DND-41 (cell line): ENCODE data around the gene TRIM9.

ENCODE experiments used
- ATAC-seq: fragments of 200-7000 bp; cut with Tn5 transposase; 3 replicates; pipeline ENCODE4 v1.9.1; 2021; ENCODE audit warnings: low read depth; ENCODE audit not compliant: insufficient read depth
- DNase-seq: peaks from one replicate; pipeline ENCODE4 v3.0.0-alpha.2; 2020
- H2AFZ ChIP-seq: 2 replicates; pipeline ENCODE4 v1.6.0; 2012; ENCODE audit warnings: low read depth, low read length
- H3K27ac ChIP-seq: 2 replicates; pipeline ENCODE4 v1.5.1; 2012; ENCODE audit warnings: low read length, inconsistent platforms
- H3K27me3 ChIP-seq: fragments of 200-600 bp; sonication (generic); 2 replicates; pipeline ENCODE4 v1.6.0; 2012; ENCODE audit warnings: low read length, mild to moderate bottlenecking, inconsistent platforms; ENCODE audit not compliant: insufficient read depth, poor library complexity
- H3K36me3 ChIP-seq: 2 replicates; pipeline ENCODE4 v1.5.1; 2012; ENCODE audit warnings: low read length, inconsistent platforms; ENCODE audit not compliant: insufficient read depth
- H3K4me1 ChIP-seq: 2 replicates; pipeline ENCODE4 v1.5.1; 2012; ENCODE audit warnings: mild to moderate bottlenecking, low read length; ENCODE audit not compliant: insufficient read depth
- H3K4me2 ChIP-seq: 2 replicates; pipeline ENCODE4 v1.6.0; 2012; ENCODE audit warnings: mild to moderate bottlenecking, moderate library complexity, low read length, inconsistent platforms; ENCODE audit not compliant: insufficient read depth
- H3K4me3 ChIP-seq, 2 experiments: fragments of 200-600 bp in 1 of 2; shearing (Covaris generic) in 1 of 2; 2 replicates each; pipeline ENCODE4 v1.5.1; 2012 to 2016; ENCODE audit warnings: inconsistent platforms in 2 of 2, low read length in 2 of 2, mild to moderate bottlenecking in 2 of 2, low read depth in 1 of 2, moderate library complexity in 1 of 2
- H3K79me2 ChIP-seq: 2 replicates; pipeline ENCODE4 v1.6.0; 2012; ENCODE audit warnings: low read length, inconsistent platforms; ENCODE audit not compliant: insufficient read depth
- H3K9ac ChIP-seq: 2 replicates; pipeline ENCODE4 v1.6.0; 2012; ENCODE audit warnings: low read depth, mild to moderate bottlenecking, inconsistent platforms, low read length, moderate library complexity
- H3K9me3 ChIP-seq: 2 replicates; pipeline ENCODE4 v1.5.1; 2012; ENCODE audit warnings: low read length, moderate library complexity, mild to moderate bottlenecking, inconsistent platforms; ENCODE audit not compliant: insufficient read depth, severe bottlenecking
- H4K20me1 ChIP-seq: 2 replicates; pipeline ENCODE4 v1.6.0; 2012; ENCODE audit warnings: low read length; ENCODE audit not compliant: insufficient read depth
- CTCF ChIP-seq: IDR thresholded peaks from 2 replicates; pipeline ENCODE4 v1.5.1; 2012; ENCODE audit warnings: borderline replicate concordance, low read length, moderate library complexity, mild to moderate bottlenecking; ENCODE audit not compliant: poor library complexity, severe bottlenecking; ENCODE audit errors: extremely low read depth
- EZH2 ChIP-seq: IDR thresholded peaks from 3 replicates; pipeline ENCODE4 v1.6.1; 2012; ENCODE audit warnings: borderline replicate concordance, low read depth, mild to moderate bottlenecking, moderate library complexity, low read length, inconsistent platforms; ENCODE audit not compliant: severe bottlenecking

The TRIM9 gene

GRCh38 chr14:51116682-51117081 is 21.8 kb upstream of the TRIM9 start:
- TF ChIP-seq EZH2 (no peak), CTCF (no peak)
- H3K27me3 ChIP-seq: no peaks in the 10 kb centered on the region
- H3K4me2 ChIP-seq: no peak overlapping the region
- no peaks in the 10 kb centered on the region for H3K36me3 ChIP-seq
- no peaks in the 10 kb centered on the region for H3K9me3 ChIP-seq
- H3K9ac ChIP-seq: no peak overlapping the region
- DNase-seq (no peak), ATAC-seq (no peak)
- H4K20me1 ChIP-seq: no peaks in the 10 kb centered on the region
- H2AFZ ChIP-seq: no peak overlapping the region
- H3K79me2 ChIP-seq: no peaks in the 10 kb centered on the region
- no peak overlapping the region for H3K4me3 ChIP-seq
- no peak overlapping the region for H3K27ac ChIP-seq
- H3K4me1 ChIP-seq: no peaks in the 10 kb centered on the region

GRCh38 chr14:51109651-51110050 is 14.7 kb upstream of the TRIM9 start:
- DNase-seq: no peak
- Histone ChIP-seq H3K9me3 (no peaks in the 10 kb centered on the region), H3K4me1 (no peaks in the 10 kb centered on the region), H4K20me1 (no peaks in the 10 kb centered on the region), H3K4me2 (no peak overlapping the region), H3K79me2 (no peaks in the 10 kb centered on the region), H2AFZ (no peak overlapping the region), H3K9ac (no peak overlapping the region), H3K4me3 (no peak overlapping the region), H3K36me3 (no peaks in the 10 kb centered on the region), H3K27ac (no peak overlapping the region), H3K27me3 (no peaks in the 10 kb centered on the region)
- no peak for ATAC-seq
- no peak for TF ChIP-seq CTCF
- TF ChIP-seq EZH2: no peak

GRCh38 chr14:51107801-51108200 is 12.9 kb upstream of the TRIM9 start:
- no peaks in the 10 kb centered on the region for H3K4me1 ChIP-seq
- H2AFZ ChIP-seq: no peak overlapping the region
- no peaks in the 10 kb centered on the region for H3K9me3 ChIP-seq
- TF ChIP-seq EZH2 (no peak), CTCF (no peak)
- no peaks in the 10 kb centered on the region for H3K79me2 ChIP-seq
- H4K20me1 ChIP-seq: no peaks in the 10 kb centered on the region
- ATAC-seq: no peak
- H3K27me3 ChIP-seq: no peaks in the 10 kb centered on the region
- no peak overlapping the region for H3K4me3 ChIP-seq
- H3K36me3 ChIP-seq: no peaks in the 10 kb centered on the region
- no peak overlapping the region for H3K9ac ChIP-seq
- no peak overlapping the region for H3K27ac ChIP-seq
- no peak overlapping the region for H3K4me2 ChIP-seq
- DNase-seq: no peak

- no peaks in the 10 kb centered on the region for H3K27me3 ChIP-seq
- H2AFZ ChIP-seq: no peak overlapping the region
- H3K9ac ChIP-seq: no peak overlapping the region
- ATAC-seq: no peak
- H4K20me1 ChIP-seq: no peaks in the 10 kb centered on the region
- no peak overlapping the region for H3K27ac ChIP-seq
- no peak overlapping the region for H3K4me2 ChIP-seq
- no peaks in the 10 kb centered on the region for H3K36me3 ChIP-seq
- TF ChIP-seq CTCF: no peak
- no peak for TF ChIP-seq EZH2
- no peak for DNase-seq
- no peaks in the 10 kb centered on the region for H3K9me3 ChIP-seq
- no peaks in the 10 kb centered on the region for H3K4me1 ChIP-seq
- no peak overlapping the region for H3K4me3 ChIP-seq
- H3K79me2 ChIP-seq: no peaks in the 10 kb centered on the region
Observed at GRCh38 chr14:51104467-51104866, 9.6 kb upstream of the TRIM9 start.
